SK-N-SH treated with all-trans-retinoic acid at 6 μM for 48 hours (cell line): ENCODE data around the gene AGR3.

Source experiments
- ATAC-seq: fragments of 200-7000 bp; cut with Tn5 transposase; 3 replicates; pipeline ENCODE4 v1.9.1; 2020; ENCODE audit warnings: mild to moderate bottlenecking, moderate library complexity
- ARNTL ChIP-seq: fragments of 450-650 bp; formaldehyde crosslinking; IDR thresholded peaks from 2 replicates; pipeline ENCODE4 v1.5.0; 2020; ENCODE audit warnings: low read depth, mild to moderate bottlenecking, moderate library complexity, borderline replicate concordance
- BACH2 ChIP-seq: fragments of 250-450 bp; sonication (Bioruptor Pico); IDR thresholded peaks from 2 replicates; pipeline ENCODE4 v1.9.0; 2021; ENCODE audit warnings: mild to moderate bottlenecking, borderline replicate concordance
- CSDC2 ChIP-seq: fragments of 250-450 bp; sonication (Bioruptor Pico); IDR thresholded peaks from 2 replicates; pipeline ENCODE4 v1.5.0; 2020; ENCODE audit warnings: mild to moderate bottlenecking, moderate library complexity
- ESRRG ChIP-seq: fragments of 250-450 bp; sonication (Bioruptor Pico); IDR thresholded peaks from 2 replicates; pipeline ENCODE4 v1.6.1; 2021; ENCODE audit warnings: mild to moderate bottlenecking
- GLIS3 ChIP-seq: fragments of 250-450 bp; sonication (Bioruptor Pico); IDR thresholded peaks from 2 replicates; pipeline ENCODE4 v1.5.0; 2020; ENCODE audit warnings: mild to moderate bottlenecking, moderate library complexity
- ISL1 ChIP-seq: fragments of 250-450 bp; sonication (Bioruptor Pico); IDR thresholded peaks from 2 replicates; pipeline ENCODE4 v2.1.2; 2022; ENCODE audit warnings: mild to moderate bottlenecking, moderate library complexity
- OSR1 ChIP-seq: fragments of 250-450 bp; sonication (Bioruptor Pico); IDR thresholded peaks from 2 replicates; pipeline ENCODE4 v1.8.0; 2022; ENCODE audit warnings: moderate library complexity, mild to moderate bottlenecking, inconsistent platforms
- PPARA ChIP-seq: fragments of 250-450 bp; sonication (Bioruptor Pico); IDR thresholded peaks from 2 replicates; pipeline ENCODE4 v1.5.0; 2020; ENCODE audit warnings: mild to moderate bottlenecking, borderline replicate concordance
- RARB ChIP-seq: fragments of 250-450 bp; sonication (Bioruptor Pico); IDR thresholded peaks from 2 replicates; pipeline ENCODE4 v1.8.0; 2021; ENCODE audit warnings: mild to moderate bottlenecking, moderate library complexity
- SNAI2 ChIP-seq: fragments of 250-450 bp; sonication (Bioruptor Pico); IDR thresholded peaks from 2 replicates; pipeline ENCODE4 v1.5.0; 2020; ENCODE audit warnings: mild to moderate bottlenecking, moderate library complexity
- TCF4 ChIP-seq: fragments of 250-450 bp; sonication (Bioruptor Pico); IDR thresholded peaks from 2 replicates; pipeline ENCODE4 v1.8.0; 2021; ENCODE audit warnings: mild to moderate bottlenecking, moderate library complexity, borderline replicate concordance
- TOX ChIP-seq: fragments of 250-450 bp; sonication (Bioruptor Pico); IDR thresholded peaks from 2 replicates; pipeline ENCODE4 v1.8.0; 2021; ENCODE audit warnings: mild to moderate bottlenecking, moderate library complexity, borderline replicate concordance
- ZC3H10 ChIP-seq: fragments of 250-450 bp; sonication (Bioruptor Pico); IDR thresholded peaks from 2 replicates; pipeline ENCODE4 v1.5.1; 2021; ENCODE audit warnings: mild to moderate bottlenecking, moderate library complexity
- ZFP3 ChIP-seq: fragments of 250-450 bp; sonication (Bioruptor Pico); IDR thresholded peaks from 2 replicates; pipeline ENCODE4 v1.5.0; 2020; ENCODE audit warnings: mild to moderate bottlenecking, moderate library complexity
- ZFP30 ChIP-seq: fragments of 450-650 bp; formaldehyde crosslinking; IDR thresholded peaks from 2 replicates; pipeline ENCODE4 v1.5.0; 2022; ENCODE audit warnings: mild to moderate bottlenecking, moderate library complexity
- ZNF565 ChIP-seq: fragments of 450-650 bp; formaldehyde crosslinking; conservative IDR thresholded peaks from 2 replicates; pipeline ENCODE4 v1.5.0; 2020; ENCODE audit warnings: low read depth, mild to moderate bottlenecking, moderate library complexity
- ZNF70 ChIP-seq: fragments of 450-650 bp; formaldehyde crosslinking; IDR thresholded peaks from 2 replicates; pipeline ENCODE4 v1.5.0; 2020; ENCODE audit warnings: mild to moderate bottlenecking, moderate library complexity
- ZNF8 ChIP-seq: fragments of 450-650 bp; formaldehyde crosslinking; IDR thresholded peaks from 2 replicates; pipeline ENCODE4 v1.5.0; 2020; ENCODE audit warnings: mild to moderate bottlenecking, moderate library complexity
- TF ChIP-seq, protein P1 (sequence below): fragments of 250-450 bp; sonication (Bioruptor Pico); IDR thresholded peaks from 2 replicates; pipeline ENCODE4 v1.8.0; 2020; ENCODE audit warnings: mild to moderate bottlenecking, moderate library complexity, borderline replicate concordance
- TF ChIP-seq, protein P2 (sequence below): fragments of 250-450 bp; sonication (Bioruptor Pico); IDR thresholded peaks from 2 replicates; pipeline ENCODE4 v1.5.0; 2020; ENCODE audit warnings: mild to moderate bottlenecking, moderate library complexity
- TF ChIP-seq, protein P3 (sequence below): fragments of 250-450 bp; sonication (Bioruptor Pico); IDR thresholded peaks from 2 replicates; pipeline ENCODE4 v1.5.1; 2020; ENCODE audit warnings: low read depth, mild to moderate bottlenecking, moderate library complexity
- TF ChIP-seq, protein P4 (sequence below): fragments of 250-450 bp; sonication (Bioruptor Pico); IDR thresholded peaks from 2 replicates; pipeline ENCODE4 v1.5.1; 2021; ENCODE audit warnings: mild to moderate bottlenecking, moderate library complexity
- TF ChIP-seq, protein P5 (sequence below): fragments of 250-450 bp; sonication (Bioruptor Pico); IDR thresholded peaks from 2 replicates; pipeline ENCODE4 v1.8.0; 2021; ENCODE audit warnings: low read depth, mild to moderate bottlenecking, moderate library complexity, borderline replicate concordance

The AGR3 gene

DNA sequence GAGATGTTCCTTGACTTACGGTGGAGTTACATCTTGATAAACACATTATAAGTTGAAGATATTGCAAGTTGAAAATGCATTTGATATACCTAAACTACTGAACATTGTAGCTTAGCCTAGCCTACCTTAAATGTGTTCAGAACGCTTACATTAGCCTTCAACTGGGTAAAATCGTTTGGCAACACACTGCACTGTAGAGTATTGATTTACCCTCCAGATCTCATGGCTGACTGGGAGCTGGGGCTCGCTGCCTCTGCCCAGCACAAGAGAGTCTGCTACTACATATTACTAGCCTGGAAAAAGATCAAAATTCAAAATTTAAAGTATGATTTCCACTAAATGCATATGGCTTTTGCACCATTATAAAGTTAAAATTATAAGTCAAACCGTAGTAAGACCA, 7.5 kb upstream of the AGR3 start (continued):
- TF ChIP-seq, protein P1, sequence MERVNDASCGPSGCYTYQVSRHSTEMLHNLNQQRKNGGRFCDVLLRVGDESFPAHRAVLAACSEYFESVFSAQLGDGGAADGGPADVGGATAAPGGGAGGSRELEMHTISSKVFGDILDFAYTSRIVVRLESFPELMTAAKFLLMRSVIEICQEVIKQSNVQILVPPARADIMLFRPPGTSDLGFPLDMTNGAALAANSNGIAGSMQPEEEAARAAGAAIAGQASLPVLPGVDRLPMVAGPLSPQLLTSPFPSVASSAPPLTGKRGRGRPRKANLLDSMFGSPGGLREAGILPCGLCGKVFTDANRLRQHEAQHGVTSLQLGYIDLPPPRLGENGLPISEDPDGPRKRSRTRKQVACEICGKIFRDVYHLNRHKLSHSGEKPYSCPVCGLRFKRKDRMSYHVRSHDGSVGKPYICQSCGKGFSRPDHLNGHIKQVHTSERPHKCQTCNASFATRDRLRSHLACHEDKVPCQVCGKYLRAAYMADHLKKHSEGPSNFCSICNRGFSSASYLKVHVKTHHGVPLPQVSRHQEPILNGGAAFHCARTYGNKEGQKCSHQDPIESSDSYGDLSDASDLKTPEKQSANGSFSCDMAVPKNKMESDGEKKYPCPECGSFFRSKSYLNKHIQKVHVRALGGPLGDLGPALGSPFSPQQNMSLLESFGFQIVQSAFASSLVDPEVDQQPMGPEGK (CRISPR knock-in tag) = no peak
- no peak for TF ChIP-seq TCF4
- TF ChIP-seq ESRRG (CRISPR knock-in tag) = no peak
- TF ChIP-seq ZNF70 (CRISPR knock-in tag) = no peak
- TF ChIP-seq, protein P2, sequence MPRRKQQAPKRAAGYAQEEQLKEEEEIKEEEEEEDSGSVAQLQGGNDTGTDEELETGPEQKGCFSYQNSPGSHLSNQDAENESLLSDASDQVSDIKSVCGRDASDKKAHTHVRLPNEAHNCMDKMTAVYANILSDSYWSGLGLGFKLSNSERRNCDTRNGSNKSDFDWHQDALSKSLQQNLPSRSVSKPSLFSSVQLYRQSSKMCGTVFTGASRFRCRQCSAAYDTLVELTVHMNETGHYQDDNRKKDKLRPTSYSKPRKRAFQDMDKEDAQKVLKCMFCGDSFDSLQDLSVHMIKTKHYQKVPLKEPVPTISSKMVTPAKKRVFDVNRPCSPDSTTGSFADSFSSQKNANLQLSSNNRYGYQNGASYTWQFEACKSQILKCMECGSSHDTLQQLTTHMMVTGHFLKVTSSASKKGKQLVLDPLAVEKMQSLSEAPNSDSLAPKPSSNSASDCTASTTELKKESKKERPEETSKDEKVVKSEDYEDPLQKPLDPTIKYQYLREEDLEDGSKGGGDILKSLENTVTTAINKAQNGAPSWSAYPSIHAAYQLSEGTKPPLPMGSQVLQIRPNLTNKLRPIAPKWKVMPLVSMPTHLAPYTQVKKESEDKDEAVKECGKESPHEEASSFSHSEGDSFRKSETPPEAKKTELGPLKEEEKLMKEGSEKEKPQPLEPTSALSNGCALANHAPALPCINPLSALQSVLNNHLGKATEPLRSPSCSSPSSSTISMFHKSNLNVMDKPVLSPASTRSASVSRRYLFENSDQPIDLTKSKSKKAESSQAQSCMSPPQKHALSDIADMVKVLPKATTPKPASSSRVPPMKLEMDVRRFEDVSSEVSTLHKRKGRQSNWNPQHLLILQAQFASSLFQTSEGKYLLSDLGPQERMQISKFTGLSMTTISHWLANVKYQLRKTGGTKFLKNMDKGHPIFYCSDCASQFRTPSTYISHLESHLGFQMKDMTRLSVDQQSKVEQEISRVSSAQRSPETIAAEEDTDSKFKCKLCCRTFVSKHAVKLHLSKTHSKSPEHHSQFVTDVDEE (CRISPR knock-in tag) = no peak
- TF ChIP-seq ZC3H10 (CRISPR knock-in tag) = no peak
- TF ChIP-seq, all 23 proteins: peak for 0

DNA sequence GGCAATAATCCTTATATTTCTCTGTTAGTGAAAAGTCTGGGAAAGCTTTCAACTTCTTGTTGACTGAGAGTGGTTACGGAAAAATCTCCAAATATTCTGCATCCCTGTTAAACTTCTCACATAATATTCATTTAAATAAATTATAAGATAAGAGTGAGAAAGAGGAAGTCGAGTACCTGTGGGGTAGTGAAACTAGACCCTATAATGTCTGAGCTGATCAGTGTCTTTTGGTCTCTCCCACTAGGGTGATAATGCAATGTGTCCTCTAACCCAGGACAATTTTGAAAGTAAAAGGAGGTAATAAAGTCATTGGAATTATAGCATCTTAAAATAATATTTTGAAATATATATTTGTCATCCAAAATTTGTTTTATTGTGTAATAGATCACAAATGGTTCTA, 2.1 kb upstream of the AGR3 start:
- TF ChIP-seq ZC3H10 (CRISPR knock-in tag) (no peak), GLIS3 (CRISPR knock-in tag) (no peak), PPARA (CRISPR knock-in tag) (no peak), ZNF8 (CRISPR knock-in tag) (no peak), ZFP30 (CRISPR knock-in tag) (no peak), ZNF70 (CRISPR knock-in tag) (no peak), RARB (no peak), ESRRG (CRISPR knock-in tag) (no peak), ARNTL (CRISPR knock-in tag) (no peak), BACH2 (CRISPR knock-in tag) (no peak), ZFP3 (CRISPR knock-in tag) (no peak), SNAI2 (CRISPR knock-in tag) (no peak)
- TF ChIP-seq, protein P1 (CRISPR knock-in tag) = no peak
- no peak for ATAC-seq

DNA sequence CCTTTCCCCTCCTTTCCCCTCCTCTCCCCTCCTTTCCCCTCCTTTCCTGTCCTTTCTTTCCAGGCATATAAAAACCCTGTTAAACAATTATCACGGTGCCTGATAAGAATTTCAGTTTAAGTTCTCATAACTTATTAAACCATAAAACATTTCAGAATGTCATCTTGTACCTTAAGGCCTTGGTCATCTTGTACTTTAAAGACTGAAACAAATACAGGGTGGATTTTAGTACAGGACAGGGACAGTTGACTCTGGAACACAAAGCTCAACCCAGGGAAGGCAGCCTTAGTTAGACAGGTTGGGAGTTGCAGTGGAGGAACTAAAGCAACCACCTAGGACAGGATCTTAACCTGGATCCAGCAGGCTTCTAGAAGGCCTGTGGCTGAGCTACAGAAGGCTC, 1.2 kb downstream of the AGR3 start:
- TF ChIP-seq TCF4 = no peak
- no peak for TF ChIP-seq ESRRG (CRISPR knock-in tag)
- TF ChIP-seq, protein P3, sequence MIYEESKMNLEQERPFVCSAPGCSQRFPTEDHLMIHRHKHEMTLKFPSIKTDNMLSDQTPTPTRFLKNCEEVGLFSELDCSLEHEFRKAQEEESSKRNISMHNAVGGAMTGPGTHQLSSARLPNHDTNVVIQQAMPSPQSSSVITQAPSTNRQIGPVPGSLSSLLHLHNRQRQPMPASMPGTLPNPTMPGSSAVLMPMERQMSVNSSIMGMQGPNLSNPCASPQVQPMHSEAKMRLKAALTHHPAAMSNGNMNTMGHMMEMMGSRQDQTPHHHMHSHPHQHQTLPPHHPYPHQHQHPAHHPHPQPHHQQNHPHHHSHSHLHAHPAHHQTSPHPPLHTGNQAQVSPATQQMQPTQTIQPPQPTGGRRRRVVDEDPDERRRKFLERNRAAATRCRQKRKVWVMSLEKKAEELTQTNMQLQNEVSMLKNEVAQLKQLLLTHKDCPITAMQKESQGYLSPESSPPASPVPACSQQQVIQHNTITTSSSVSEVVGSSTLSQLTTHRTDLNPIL (CRISPR knock-in tag) = no peak
- TF ChIP-seq OSR1 (CRISPR knock-in tag) = no peak
- TF ChIP-seq ZC3H10 (CRISPR knock-in tag) = no peak
- TF ChIP-seq ZFP3 (CRISPR knock-in tag) = no peak
- TF ChIP-seq, protein P4, sequence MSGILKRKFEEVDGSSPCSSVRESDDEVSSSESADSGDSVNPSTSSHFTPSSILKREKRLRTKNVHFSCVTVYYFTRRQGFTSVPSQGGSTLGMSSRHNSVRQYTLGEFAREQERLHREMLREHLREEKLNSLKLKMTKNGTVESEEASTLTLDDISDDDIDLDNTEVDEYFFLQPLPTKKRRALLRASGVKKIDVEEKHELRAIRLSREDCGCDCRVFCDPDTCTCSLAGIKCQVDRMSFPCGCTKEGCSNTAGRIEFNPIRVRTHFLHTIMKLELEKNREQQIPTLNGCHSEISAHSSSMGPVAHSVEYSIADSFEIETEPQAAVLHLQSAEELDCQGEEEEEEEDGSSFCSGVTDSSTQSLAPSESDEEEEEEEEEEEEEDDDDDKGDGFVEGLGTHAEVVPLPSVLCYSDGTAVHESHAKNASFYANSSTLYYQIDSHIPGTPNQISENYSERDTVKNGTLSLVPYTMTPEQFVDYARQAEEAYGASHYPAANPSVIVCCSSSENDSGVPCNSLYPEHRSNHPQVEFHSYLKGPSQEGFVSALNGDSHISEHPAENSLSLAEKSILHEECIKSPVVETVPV (CRISPR knock-in tag) = no peak
- no peak for TF ChIP-seq ZNF70 (CRISPR knock-in tag)
- TF ChIP-seq ISL1 (CRISPR knock-in tag) = no peak
- no peak for TF ChIP-seq ZNF565
- TF ChIP-seq ARNTL (CRISPR knock-in tag) = no peak
- TF ChIP-seq RARB = no peak
- no peak for TF ChIP-seq GLIS3 (CRISPR knock-in tag)
- TF ChIP-seq ZFP30 (CRISPR knock-in tag) = no peak
- TF ChIP-seq, protein P5, sequence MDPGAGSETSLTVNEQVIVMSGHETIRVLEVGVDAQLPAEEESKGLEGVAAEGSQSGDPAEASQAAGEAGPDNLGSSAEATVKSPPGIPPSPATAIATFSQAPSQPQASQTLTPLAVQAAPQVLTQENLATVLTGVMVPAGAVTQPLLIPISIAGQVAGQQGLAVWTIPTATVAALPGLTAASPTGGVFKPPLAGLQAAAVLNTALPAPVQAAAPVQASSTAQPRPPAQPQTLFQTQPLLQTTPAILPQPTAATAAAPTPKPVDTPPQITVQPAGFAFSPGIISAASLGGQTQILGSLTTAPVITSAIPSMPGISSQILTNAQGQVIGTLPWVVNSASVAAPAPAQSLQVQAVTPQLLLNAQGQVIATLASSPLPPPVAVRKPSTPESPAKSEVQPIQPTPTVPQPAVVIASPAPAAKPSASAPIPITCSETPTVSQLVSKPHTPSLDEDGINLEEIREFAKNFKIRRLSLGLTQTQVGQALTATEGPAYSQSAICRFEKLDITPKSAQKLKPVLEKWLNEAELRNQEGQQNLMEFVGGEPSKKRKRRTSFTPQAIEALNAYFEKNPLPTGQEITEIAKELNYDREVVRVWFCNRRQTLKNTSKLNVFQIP = no peak
- no peak for TF ChIP-seq TOX (CRISPR knock-in tag)
- TF ChIP-seq CSDC2 (CRISPR knock-in tag) = no peak
- TF ChIP-seq PPARA (CRISPR knock-in tag) = no peak
- ATAC-seq = no peak
